CD14-positive monocyte (primary cell): ENCODE measurements around the gene INMT. TPM values are rescaled to one million over a fixed set of nuclear protein-coding genes. Genes with fewer than 3 reads are reported as not detected.

Source experiments
- DNase-seq, 3 donors: peaks; one replicate each; pipeline ENCODE4 v3.0.0-alpha.2; 2011 to 2022
- H2AFZ ChIP-seq: 2 replicates; pipeline ENCODE4 v1.6.0; 2012; ENCODE audit warnings: mild to moderate bottlenecking, low read depth, low read length, inconsistent platforms; ENCODE audit not compliant: insufficient read depth, poor library complexity, severe bottlenecking
- H3K27ac ChIP-seq, 2 donors: 1 replicate in 1 of 2; 2 replicates in 1 of 2; pipeline ENCODE4 v1.5.1; 2012 to 2013; ENCODE audit warnings: low read length in 2 of 2, control low read depth in 1 of 2, inconsistent platforms in 1 of 2, low read depth in 1 of 2, mild to moderate bottlenecking in 1 of 2
- H3K27me3 ChIP-seq, 2 donors: one replicate each; pipeline versions ENCODE4 v1.6.0 to v1.6.1; 2011 to 2013; ENCODE audit warnings: low read length in 2 of 2; ENCODE audit not compliant: control insufficient read depth in 2 of 2, insufficient read depth in 2 of 2
- H3K36me3 ChIP-seq, 2 donors: replicated peaks in 1 of 2; 1 replicate in 1 of 2; 2 replicates in 1 of 2; pipeline versions ENCODE4 v1.5.1 to v1.6.1; 2012 to 2013; ENCODE audit warnings: low read length in 2 of 2, control low read depth in 1 of 2, inconsistent platforms in 1 of 2, mild to moderate bottlenecking in 1 of 2; ENCODE audit not compliant: insufficient read depth in 2 of 2, control insufficient read depth in 1 of 2
- H3K4me1 ChIP-seq, 2 donors: 1 replicate in 1 of 2; 2 replicates in 1 of 2; pipeline versions ENCODE4 v1.5.1 to v1.6.1; 2012 to 2013; ENCODE audit warnings: low read length in 2 of 2, control low read depth in 1 of 2, inconsistent platforms in 1 of 2, mild to moderate bottlenecking in 1 of 2, moderate library complexity in 1 of 2; ENCODE audit not compliant: insufficient read depth in 2 of 2, control insufficient read depth in 1 of 2
- H3K4me2 ChIP-seq: replicated peaks from 2 replicates; pipeline ENCODE3; 2012; ENCODE audit warnings: low read length, moderate library complexity, mild to moderate bottlenecking; ENCODE audit not compliant: poor library complexity, severe bottlenecking; ENCODE audit errors: extremely low read depth
- H3K4me3 ChIP-seq, 3 experiments: fragments of 200-600 bp in 1 of 3; sonication (generic) in 1 of 3; replicated peaks in 1 of 3; 1 replicate in 2 of 3; 2 replicates in 1 of 3; pipeline ENCODE4 v1.5.1; 2011 to 2013; ENCODE audit warnings: low read length in 3 of 3, mild to moderate bottlenecking in 3 of 3, control low read depth in 2 of 3, low read depth in 2 of 3, inconsistent platforms in 1 of 3, moderate library complexity in 1 of 3
- H3K79me2 ChIP-seq: 2 replicates; pipeline ENCODE4 v1.6.0; 2012; ENCODE audit warnings: mild to moderate bottlenecking, control low read depth, inconsistent platforms, low read length, moderate library complexity; ENCODE audit not compliant: insufficient read depth
- H3K9ac ChIP-seq: 2 replicates; pipeline ENCODE4 v1.6.0; 2017; ENCODE audit warnings: low read length, mild to moderate bottlenecking; ENCODE audit not compliant: insufficient read depth, poor library complexity, severe bottlenecking
- H3K9me3 ChIP-seq, 2 donors: replicated peaks in 1 of 2; 1 replicate in 1 of 2; 2 replicates in 1 of 2; pipeline versions ENCODE4 v1.5.1 to v1.6.1; 2012 to 2013; ENCODE audit warnings: low read length in 2 of 2, control low read depth in 1 of 2; ENCODE audit not compliant: control insufficient read depth in 1 of 2, insufficient read depth in 1 of 2
- H4K20me1 ChIP-seq: 2 replicates; pipeline ENCODE4 v1.6.0; 2012; ENCODE audit warnings: mild to moderate bottlenecking, low read length, control low read depth, moderate library complexity; ENCODE audit not compliant: insufficient read depth
- H3K27ac Mint-ChIP-seq, 7 donors: one replicate each; pipeline ENCODE4 v1.8.0; 2020; ENCODE audit warnings: mild to moderate bottlenecking in 7 of 7, mixed read lengths in 7 of 7, moderate library complexity in 6 of 7, inconsistent platforms in 2 of 7
- H3K27me3 Mint-ChIP-seq, 3 donors: one replicate each; pipeline ENCODE4 v1.8.0; 2021 to 2022; ENCODE audit warnings: low read depth in 3 of 3, mild to moderate bottlenecking in 3 of 3, mixed read lengths in 3 of 3, moderate library complexity in 3 of 3, inconsistent platforms in 1 of 3
- H3K36me3 Mint-ChIP-seq, 2 donors: one replicate each; pipeline ENCODE4 v1.8.0; 2020; ENCODE audit warnings: mixed read lengths in 2 of 2, inconsistent platforms in 1 of 2, mild to moderate bottlenecking in 1 of 2
- H3K4me1 Mint-ChIP-seq: one replicate; pipeline ENCODE4 v1.8.0; 2020; ENCODE audit warnings: mild to moderate bottlenecking, mixed read lengths
- H3K4me3 Mint-ChIP-seq, 2 donors: one replicate each; pipeline ENCODE4 v1.8.0; 2020; ENCODE audit warnings: mild to moderate bottlenecking in 2 of 2, mixed read lengths in 2 of 2, moderate library complexity in 1 of 2
- H3K9me3 Mint-ChIP-seq, 7 donors: one replicate each; pipeline ENCODE4 v1.8.0; 2020 to 2022; ENCODE audit warnings: mixed read lengths in 7 of 7, mild to moderate bottlenecking in 6 of 7, moderate library complexity in 6 of 7, inconsistent platforms in 2 of 7
- WGBS: methylation state at CpG from one replicate; pipeline ENCODE4 v1.1.5; 2013; ENCODE audit warnings: missing lambda C conversion rate; ENCODE audit not compliant: insufficient coverage; 5-methylcytosine and 5-hydroxymethylcytosine counted together
- intact Hi-C, 2 donors: fragments of 100-400 bp; cut with micrococcal nuclease; formaldehyde crosslinking; loops; one replicate each; pipeline versions ENCODE4 v1.15.0 to v1.15.1; 2023
- polyA plus RNA-seq, 3 donors: library from polyadenylated mRNA; depleted of rRNA in 1 of 3; unstranded in 2 of 3; stranded (reverse) in 1 of 3; fragments of 300-500 nt in 2 of 3; fragments of >200 nt in 1 of 3; fragmentation: Illumina TruSeq in 2 of 3; gene quantifications; 1 replicate in 2 of 3; 2 replicates in 1 of 3; pipeline ENCODE4 v1.2.3, GENCODE V29; 2012 to 2021
- TF ChIP-seq, protein P1 (sequence below): fragments of 200-600 bp; IDR thresholded peaks from one replicate; pipeline ENCODE4 v1.8.0; 2022; ENCODE audit warnings: antibody characterized with exemption, mild to moderate bottlenecking

Gene INMT
- polyA plus RNA-seq, 3 donors = not detected

- WGBS = 94% methylated on average over 5 of the region's 6 CpGs
- no peak overlapping the region for H3K9ac ChIP-seq
- no peaks in the 10 kb centered on the region for H3K27me3 ChIP-seq
- H3K27ac ChIP-seq = no peak overlapping the region
- H3K4me3 ChIP-seq = no peak overlapping the region
- no peak overlapping the region for H3K4me2 ChIP-seq
- Mint-ChIP-seq H3K4me3 (no peak overlapping the region), H3K27ac (no peak overlapping the region), H3K27me3 (peaks cover 4 to 13% (median 4%) of the 10 kb centered on the region in 3 donors), H3K9me3 (peaks cover 0 to 16% (median 8%) of the 10 kb centered on the region in 7 donors), H3K36me3 (no peaks in the 10 kb centered on the region), H3K4me1 (no peaks in the 10 kb centered on the region)
- no peak overlapping the region for H2AFZ ChIP-seq
- DNase-seq = no peak
- intact Hi-C loops = no loop called here
- TF ChIP-seq, protein P1, sequence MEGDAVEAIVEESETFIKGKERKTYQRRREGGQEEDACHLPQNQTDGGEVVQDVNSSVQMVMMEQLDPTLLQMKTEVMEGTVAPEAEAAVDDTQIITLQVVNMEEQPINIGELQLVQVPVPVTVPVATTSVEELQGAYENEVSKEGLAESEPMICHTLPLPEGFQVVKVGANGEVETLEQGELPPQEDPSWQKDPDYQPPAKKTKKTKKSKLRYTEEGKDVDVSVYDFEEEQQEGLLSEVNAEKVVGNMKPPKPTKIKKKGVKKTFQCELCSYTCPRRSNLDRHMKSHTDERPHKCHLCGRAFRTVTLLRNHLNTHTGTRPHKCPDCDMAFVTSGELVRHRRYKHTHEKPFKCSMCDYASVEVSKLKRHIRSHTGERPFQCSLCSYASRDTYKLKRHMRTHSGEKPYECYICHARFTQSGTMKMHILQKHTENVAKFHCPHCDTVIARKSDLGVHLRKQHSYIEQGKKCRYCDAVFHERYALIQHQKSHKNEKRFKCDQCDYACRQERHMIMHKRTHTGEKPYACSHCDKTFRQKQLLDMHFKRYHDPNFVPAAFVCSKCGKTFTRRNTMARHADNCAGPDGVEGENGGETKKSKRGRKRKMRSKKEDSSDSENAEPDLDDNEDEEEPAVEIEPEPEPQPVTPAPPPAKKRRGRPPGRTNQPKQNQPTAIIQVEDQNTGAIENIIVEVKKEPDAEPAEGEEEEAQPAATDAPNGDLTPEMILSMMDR = no peak
- no peaks in the 10 kb centered on the region for H3K36me3 ChIP-seq
- no peaks in the 10 kb centered on the region for H3K9me3 ChIP-seq
- H4K20me1 ChIP-seq = no peaks in the 10 kb centered on the region
- H3K4me1 ChIP-seq = no peaks in the 10 kb centered on the region
- H3K79me2 ChIP-seq = no peaks in the 10 kb centered on the region
Observed at GRCh38 chr7:30733216-30733615, 18.7 kb upstream of the INMT start.

DNA sequence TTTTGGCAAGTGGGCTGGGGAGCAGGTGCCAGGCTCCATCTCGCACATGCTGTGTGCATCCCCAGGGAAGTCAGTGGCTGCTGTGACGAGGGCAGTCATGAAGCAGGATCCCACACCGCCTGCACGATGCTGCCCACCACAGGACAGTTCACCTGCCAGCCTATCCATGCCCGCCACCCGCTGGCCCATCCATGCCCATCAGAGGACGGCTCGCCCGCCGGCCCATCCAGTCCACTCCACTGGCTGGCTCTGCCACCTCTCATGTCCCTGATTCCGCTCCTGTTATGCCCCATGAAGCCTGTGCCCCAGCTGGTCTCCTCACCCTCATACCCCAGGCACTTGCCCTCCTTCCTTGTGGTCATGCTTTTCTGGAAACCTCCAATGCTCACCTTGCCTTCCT lies 18.2 kb upstream of the INMT start:
- Mint-ChIP-seq H3K27ac (no peak overlapping the region), H3K4me3 (no peak overlapping the region), H3K9me3 (peaks cover 0 to 16% (median 8%) of the 10 kb centered on the region in 7 donors), H3K36me3 (no peaks in the 10 kb centered on the region), H3K27me3 (peaks cover 4 to 14% (median 4%) of the 10 kb centered on the region in 3 donors), H3K4me1 (no peaks in the 10 kb centered on the region)
- Histone ChIP-seq H2AFZ (no peak overlapping the region), H4K20me1 (no peaks in the 10 kb centered on the region), H3K27ac (no peak overlapping the region), H3K27me3 (no peaks in the 10 kb centered on the region), H3K36me3 (no peaks in the 10 kb centered on the region), H3K4me3 (no peak overlapping the region), H3K4me1 (no peaks in the 10 kb centered on the region), H3K9ac (no peak overlapping the region), H3K9me3 (no peaks in the 10 kb centered on the region), H3K4me2 (no peak overlapping the region), H3K79me2 (no peaks in the 10 kb centered on the region)
- no peak for DNase-seq
- TF ChIP-seq, protein P1 = no peak
- intact Hi-C loops = no loop called here
- 96% methylated on average over 11 of the region's 11 CpGs for WGBS
